T-cell (primary cell): ENCODE measurements around the gene FOXF2. TPM values are rescaled to one million over a fixed set of nuclear protein-coding genes. Genes with fewer than 3 reads are reported as not detected.

Experiments
- ATAC-seq, 4 experiments: fragments of 200-7000 bp in 3 of 4; fragments of 150-1000 bp in 1 of 4; cut with Tn5 transposase; replicated peaks in 1 of 4; 1 replicate in 3 of 4; 2 replicates in 1 of 4; pipeline ENCODE4 v1.10.0; 2021; ENCODE audit warnings: moderate library complexity in 3 of 4, mild to moderate bottlenecking in 2 of 4, moderate number of reproducible peaks in 1 of 4
- CTCF ChIA-PET, 2 donors: fragments of 300-600 bp; sonication (Branson Sonifier 250); formaldehyde crosslinking; loops; one replicate each; lab custom pipeline; 2022; ENCODE audit warnings: antibody characterized with exemption in 2 of 2; lab: Charles Lee
- POLR2A ChIA-PET, 2 donors: fragments of 300-600 bp; sonication (Branson Sonifier 250); formaldehyde crosslinking; loops; one replicate each; lab custom pipeline; 2022; ENCODE audit warnings: antibody characterized with exemption in 2 of 2; lab: Charles Lee
- DNase-seq, 35 experiments: peaks; one replicate each; pipeline versions ENCODE4 v3.0.0 to v3.0.0-alpha.2; 2013 to 2023
- H3K27ac ChIP-seq: one replicate; pipeline ENCODE4 v1.5.1; 2013; ENCODE audit warnings: low read length
- H3K27me3 ChIP-seq, 2 experiments: replicated peaks in 1 of 2; 1 replicate in 1 of 2; 2 replicates in 1 of 2; pipeline versions ENCODE4 v1.6.1 to v1.7.0; 2013; ENCODE audit warnings: low read length in 1 of 2, mixed read lengths in 1 of 2; ENCODE audit not compliant: control insufficient read depth in 2 of 2, insufficient read depth in 2 of 2; ENCODE audit errors: extremely low read depth in 1 of 2
- H3K36me3 ChIP-seq, 2 donors: 1 replicate in 1 of 2; 2 replicates in 1 of 2; pipeline versions ENCODE4 v1.6.1 to v1.7.0; 2013; ENCODE audit warnings: low read length in 1 of 2; ENCODE audit not compliant: control insufficient read depth in 2 of 2, insufficient read depth in 1 of 2; ENCODE audit errors: extremely low read depth in 1 of 2
- H3K4me1 ChIP-seq, 2 experiments: 1 replicate in 1 of 2; 2 replicates in 1 of 2; pipeline versions ENCODE4 v1.6.1 to v1.7.0; 2013; ENCODE audit warnings: low read length in 2 of 2, mixed read lengths in 1 of 2; ENCODE audit not compliant: insufficient read depth in 2 of 2, control insufficient read depth in 1 of 2; ENCODE audit errors: extremely low read depth in 1 of 2
- H3K4me3 ChIP-seq, 2 donors: 1 replicate in 1 of 2; 2 replicates in 1 of 2; pipeline versions ENCODE4 v1.5.1 to v1.7.0; 2013; ENCODE audit warnings: mild to moderate bottlenecking in 2 of 2, low read length in 1 of 2, moderate library complexity in 1 of 2; ENCODE audit not compliant: control insufficient read depth in 1 of 2; ENCODE audit errors: extremely low read depth in 1 of 2
- H3K9me3 ChIP-seq: 2 replicates; pipeline ENCODE4 v1.7.0; 2013
- H3K27ac Mint-ChIP-seq, 2 donors: one replicate each; pipeline ENCODE4 v1.8.0; 2020 to 2021; ENCODE audit warnings: mild to moderate bottlenecking in 2 of 2, mixed read lengths in 2 of 2
- H3K27me3 Mint-ChIP-seq, 2 donors: one replicate each; pipeline ENCODE4 v1.8.0; 2021 to 2022; ENCODE audit warnings: mixed read lengths in 2 of 2
- H3K36me3 Mint-ChIP-seq: one replicate; pipeline ENCODE4 v1.8.0; 2021; ENCODE audit warnings: mixed read lengths
- H3K4me1 Mint-ChIP-seq, 3 donors: one replicate each; pipeline ENCODE4 v1.8.0; 2020 to 2022; ENCODE audit warnings: mixed read lengths in 3 of 3, mild to moderate bottlenecking in 1 of 3
- H3K4me3 Mint-ChIP-seq, 3 donors: one replicate each; pipeline ENCODE4 v1.8.0; 2020 to 2022; ENCODE audit warnings: mild to moderate bottlenecking in 3 of 3, mixed read lengths in 3 of 3, moderate library complexity in 3 of 3
- H3K9me3 Mint-ChIP-seq, 3 donors: one replicate each; pipeline ENCODE4 v1.8.0; 2020 to 2022; ENCODE audit warnings: mixed read lengths in 3 of 3
- WGBS: methylation state at CpG from one replicate; pipeline ENCODE4 v1.1.5; 2013; ENCODE audit warnings: missing lambda C conversion rate; ENCODE audit not compliant: insufficient coverage; 5-methylcytosine and 5-hydroxymethylcytosine counted together
- total RNA-seq, 35 experiments: library from RNA in 6 of 35; stranded (reverse) in 6 of 35; fragments of 120-200 nt in 1 of 35; gene quantifications; one replicate each; pipeline versions ENCODE4 v1.2.1 to v1.2.4 and lab custom pipeline; 2013 to 2026

The FOXF2 gene
- total RNA-seq, 5 donors from 2014 or later (not counting 1 experiment from before 2014, with no cell fraction given): not detected

DNA sequence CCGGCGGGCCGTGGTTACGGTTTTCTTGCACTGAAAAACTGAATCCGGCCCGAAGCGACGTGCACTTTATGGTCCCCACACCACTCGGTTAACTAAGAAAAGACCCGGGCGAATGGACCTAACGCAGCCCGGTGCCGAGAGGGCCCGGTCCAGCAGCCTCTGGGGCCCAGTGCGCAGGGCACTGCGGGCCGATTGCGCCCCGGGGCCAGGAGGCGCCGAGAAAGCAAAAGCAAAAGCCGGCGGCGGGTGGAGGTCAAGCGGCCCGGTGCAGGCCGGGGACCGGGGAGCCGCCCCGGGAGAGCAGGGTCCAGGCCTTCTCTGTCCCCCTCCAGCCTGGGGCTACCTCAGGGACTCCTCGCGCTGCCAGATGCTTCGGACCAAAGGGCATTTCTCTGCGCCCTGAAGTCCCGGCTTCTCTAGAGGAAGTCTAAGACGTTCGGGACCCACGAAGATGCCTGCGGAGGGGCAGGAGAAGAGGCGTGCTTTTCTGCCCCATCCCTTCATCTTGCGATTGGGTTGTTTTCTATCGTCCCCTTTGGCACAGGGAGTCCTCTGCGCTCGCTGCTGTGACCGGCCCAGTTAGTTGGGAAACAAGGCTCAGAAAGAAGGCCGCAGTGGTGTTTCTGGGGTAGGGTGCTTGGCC is 4.4 kb downstream of the FOXF2 start:
- peaks cover 57 to 71% of the 10 kb centered on the region in 2 donors for H3K27me3 Mint-ChIP-seq
- Histone ChIP-seq H3K36me3 (no peaks in the 10 kb centered on the region), H3K4me1 (peaks cover 0 to 24% of the 10 kb centered on the region in 2 experiments), H3K4me3 (no peak overlapping the region), H3K27ac (no peak overlapping the region), H3K9me3 (no peaks in the 10 kb centered on the region), H3K27me3 (peaks cover 6 to 70% of the 10 kb centered on the region in 2 experiments)
- WGBS: 6% methylated on average over 46 of the region's 47 CpGs
- H3K4me3 Mint-ChIP-seq: peak overlapping the region in 1 of 3 donors; percentile 46
- no peaks in the 10 kb centered on the region for H3K9me3 Mint-ChIP-seq
- no peaks in the 10 kb centered on the region for H3K36me3 Mint-ChIP-seq
- ChIA-PET CTCF (interaction anchor here in 1 of 2 donors (0.7 kb wide), 1 partner anchor 1199 kb away, joined by 3 read pairs; no protein-coding TSS in a partner anchor), POLR2A (no interaction called here)
- DNase-seq (no peak), ATAC-seq (no peak)
- no peak overlapping the region for H3K27ac Mint-ChIP-seq
- H3K4me1 Mint-ChIP-seq: peaks cover 9 to 30% (median 17%) of the 10 kb centered on the region in 3 donors

DNA sequence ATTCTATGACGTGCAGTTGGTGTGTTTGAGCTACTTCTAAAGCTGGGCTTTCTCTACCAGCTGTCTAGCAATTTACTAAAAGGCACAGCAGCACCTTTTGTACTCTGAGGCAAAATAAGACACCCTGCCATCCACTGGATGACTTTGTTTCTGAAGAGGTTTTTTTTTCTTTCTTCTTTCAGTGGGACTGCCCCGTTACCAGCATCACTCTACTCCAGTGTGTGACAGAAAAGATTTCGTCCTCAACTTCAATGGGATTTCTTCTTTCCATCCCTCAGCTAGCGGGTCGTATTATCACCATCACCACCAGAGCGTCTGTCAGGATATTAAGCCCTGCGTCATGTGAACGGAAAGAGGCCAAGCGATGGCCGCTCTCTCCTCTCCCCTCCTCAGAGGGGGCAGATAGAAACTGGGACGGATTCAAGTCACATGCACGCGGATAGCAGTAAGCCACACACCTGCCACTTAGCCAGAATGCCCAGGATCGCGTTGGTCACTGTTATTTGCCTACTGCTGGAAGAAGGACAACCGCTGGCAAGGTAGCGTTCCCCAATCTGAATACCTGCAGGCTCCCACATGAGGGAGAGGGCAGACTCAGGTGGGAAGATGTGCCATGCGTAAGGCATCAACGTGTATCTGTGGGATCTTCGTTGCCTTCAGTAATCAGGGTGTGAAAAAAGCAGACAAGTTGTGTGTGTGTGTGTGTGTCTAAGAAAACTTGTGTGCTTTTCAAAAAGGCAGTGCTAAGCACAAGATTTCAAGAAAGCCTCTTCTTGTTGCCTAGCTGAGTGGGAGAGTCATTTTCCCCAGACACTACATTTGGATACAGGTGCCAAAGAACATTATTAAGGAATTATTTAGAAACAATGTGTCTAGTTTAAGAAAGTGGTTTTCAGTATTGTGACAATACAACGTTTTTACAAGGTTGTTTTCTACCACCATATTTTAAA is 5.4 kb downstream of the FOXF2 start:
- H3K4me3 ChIP-seq: no peak overlapping the region
- Mint-ChIP-seq H3K27ac (no peak overlapping the region), H3K36me3 (no peaks in the 10 kb centered on the region), H3K4me1 (peaks cover 5 to 26% (median 13%) of the 10 kb centered on the region in 3 donors), H3K4me3 (peak overlapping the region in 1 of 3 donors; percentile 15), H3K9me3 (no peaks in the 10 kb centered on the region), H3K27me3 (peaks cover 58 to 73% of the 10 kb centered on the region in 2 donors)
- WGBS: 47% methylated on average over 15 of the region's 21 CpGs
- ChIA-PET POLR2A (no interaction called here), CTCF (interaction anchor here in 1 of 2 donors (0.7 to 0.9 kb wide), 2 partner anchors 804 to 1200 kb away, joined by 3 to 4 read pairs; no protein-coding TSS in a partner anchor)
- H3K4me1 ChIP-seq: peaks cover 0 to 19% of the 10 kb centered on the region in 2 experiments
- peaks cover 6 to 68% of the 10 kb centered on the region in 2 experiments for H3K27me3 ChIP-seq
- no peaks in the 10 kb centered on the region for H3K36me3 ChIP-seq
- no peaks in the 10 kb centered on the region for H3K9me3 ChIP-seq
- no peak for DNase-seq
- ATAC-seq: no peak
- no peak overlapping the region for H3K27ac ChIP-seq

DNA sequence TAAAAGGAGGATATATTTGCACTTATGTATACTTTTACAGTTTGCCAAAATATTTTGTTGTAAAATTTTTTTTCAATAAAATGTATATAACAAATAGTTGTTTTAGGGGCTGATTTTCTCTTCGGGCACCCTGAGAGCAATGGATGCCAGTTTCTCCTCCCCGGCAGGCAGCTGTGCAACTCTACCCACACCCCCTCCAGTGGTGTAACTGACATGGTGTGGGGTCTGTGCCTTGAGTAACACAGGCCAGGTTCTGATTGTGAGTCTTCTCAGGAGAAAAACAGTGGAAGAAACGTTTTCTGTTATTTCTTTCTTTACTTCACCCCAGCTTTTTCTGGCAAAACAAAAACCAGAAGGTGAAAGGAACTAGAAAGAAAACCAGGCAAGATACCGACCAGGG is 6.1 kb downstream of the FOXF2 start:
- Mint-ChIP-seq H3K4me3 (no peak overlapping the region), H3K36me3 (no peaks in the 10 kb centered on the region), H3K27ac (no peak overlapping the region), H3K4me1 (peaks cover 5 to 23% (median 10%) of the 10 kb centered on the region in 3 donors), H3K9me3 (no peaks in the 10 kb centered on the region), H3K27me3 (peaks cover 54 to 70% of the 10 kb centered on the region in 2 donors)
- Histone ChIP-seq H3K4me1 (peaks cover 0 to 15% of the 10 kb centered on the region in 2 experiments), H3K27me3 (peaks cover 6 to 71% of the 10 kb centered on the region in 2 experiments), H3K36me3 (no peaks in the 10 kb centered on the region), H3K27ac (no peak overlapping the region), H3K4me3 (no peak overlapping the region), H3K9me3 (no peaks in the 10 kb centered on the region)
- ATAC-seq (no peak), DNase-seq (no peak)
- POLR2A ChIA-PET: no interaction called here
- CTCF ChIA-PET: interaction anchor here in 1 of 2 donors (0.9 kb wide), 1 partner anchor 805 kb away, joined by 4 read pairs; no protein-coding TSS in a partner anchor
- WGBS: 38% methylated on average over 1 of the region's 4 CpGs

DNA sequence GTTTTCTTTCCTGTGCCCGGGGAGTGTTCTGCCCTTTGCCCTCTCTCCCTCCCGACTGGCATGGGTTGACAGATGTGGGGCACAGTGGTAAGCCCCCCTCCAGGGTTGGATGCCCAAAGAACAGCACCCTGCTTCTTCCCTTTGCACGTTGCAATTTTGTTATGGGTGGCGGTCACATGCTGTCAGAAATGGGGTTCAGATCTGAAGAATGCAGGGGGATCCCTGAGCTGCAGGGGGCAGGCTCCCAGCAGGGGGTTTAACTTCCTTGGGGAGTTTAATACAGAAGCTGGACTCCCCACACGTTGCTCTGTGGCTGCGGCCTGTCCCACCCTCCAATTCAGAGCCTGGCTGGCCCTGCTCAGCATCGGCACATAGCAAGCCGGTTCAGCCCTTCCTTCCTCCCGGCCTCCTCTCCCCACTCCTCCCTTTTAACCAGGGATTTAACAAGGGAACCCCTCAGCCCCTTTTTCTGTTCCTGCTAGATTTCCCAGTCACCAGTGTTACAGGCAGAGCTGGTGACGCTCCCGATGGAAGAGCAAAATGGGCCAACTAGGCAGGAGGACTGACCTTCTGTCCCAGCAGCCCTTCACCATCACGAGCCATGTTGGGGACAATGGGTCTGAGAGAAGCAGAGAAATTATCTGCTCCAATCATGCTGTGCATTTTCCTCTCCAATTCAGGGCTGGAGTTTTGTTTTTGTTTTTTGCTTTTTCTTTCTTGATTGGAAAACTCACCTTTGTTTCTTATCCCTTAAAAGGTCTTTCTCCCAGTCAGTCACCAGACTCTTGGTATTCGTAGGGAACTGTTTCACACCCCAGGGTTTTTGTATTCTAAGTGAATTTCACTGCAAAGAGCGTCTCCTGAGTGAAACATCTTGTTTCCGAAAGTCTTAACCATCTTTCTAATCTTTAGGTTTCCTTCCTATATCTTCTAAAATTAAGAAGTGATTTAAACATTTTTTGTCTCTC is 6.8 kb downstream of the FOXF2 start:
- peaks cover 5 to 22% (median 10%) of the 10 kb centered on the region in 3 donors for H3K4me1 Mint-ChIP-seq
- POLR2A ChIA-PET: no interaction called here
- H3K27ac ChIP-seq: no peak overlapping the region
- WGBS: 34% methylated on average over 8 of the region's 15 CpGs
- DNase-seq (no peak), ATAC-seq (no peak)
- H3K9me3 ChIP-seq: no peaks in the 10 kb centered on the region
- peaks cover 6 to 71% of the 10 kb centered on the region in 2 experiments for H3K27me3 ChIP-seq
- H3K4me3 Mint-ChIP-seq: no peak overlapping the region
- no peaks in the 10 kb centered on the region for H3K36me3 Mint-ChIP-seq
- H3K4me1 ChIP-seq: peaks cover 0 to 12% of the 10 kb centered on the region in 2 experiments
- H3K9me3 Mint-ChIP-seq: no peaks in the 10 kb centered on the region
- H3K27me3 Mint-ChIP-seq: peaks cover 53 to 67% of the 10 kb centered on the region in 2 donors
- H3K4me3 ChIP-seq: no peak overlapping the region
- no peaks in the 10 kb centered on the region for H3K36me3 ChIP-seq
- H3K27ac Mint-ChIP-seq: peak overlapping the region in 1 of 2 donors; percentile 39
- CTCF ChIA-PET: interaction anchor here (0.5 to 2.3 kb wide), 11 partner anchors 10 to 1208 kb away, joined by 3 to 25 read pairs (median 3); no protein-coding TSS in a partner anchor

DNA sequence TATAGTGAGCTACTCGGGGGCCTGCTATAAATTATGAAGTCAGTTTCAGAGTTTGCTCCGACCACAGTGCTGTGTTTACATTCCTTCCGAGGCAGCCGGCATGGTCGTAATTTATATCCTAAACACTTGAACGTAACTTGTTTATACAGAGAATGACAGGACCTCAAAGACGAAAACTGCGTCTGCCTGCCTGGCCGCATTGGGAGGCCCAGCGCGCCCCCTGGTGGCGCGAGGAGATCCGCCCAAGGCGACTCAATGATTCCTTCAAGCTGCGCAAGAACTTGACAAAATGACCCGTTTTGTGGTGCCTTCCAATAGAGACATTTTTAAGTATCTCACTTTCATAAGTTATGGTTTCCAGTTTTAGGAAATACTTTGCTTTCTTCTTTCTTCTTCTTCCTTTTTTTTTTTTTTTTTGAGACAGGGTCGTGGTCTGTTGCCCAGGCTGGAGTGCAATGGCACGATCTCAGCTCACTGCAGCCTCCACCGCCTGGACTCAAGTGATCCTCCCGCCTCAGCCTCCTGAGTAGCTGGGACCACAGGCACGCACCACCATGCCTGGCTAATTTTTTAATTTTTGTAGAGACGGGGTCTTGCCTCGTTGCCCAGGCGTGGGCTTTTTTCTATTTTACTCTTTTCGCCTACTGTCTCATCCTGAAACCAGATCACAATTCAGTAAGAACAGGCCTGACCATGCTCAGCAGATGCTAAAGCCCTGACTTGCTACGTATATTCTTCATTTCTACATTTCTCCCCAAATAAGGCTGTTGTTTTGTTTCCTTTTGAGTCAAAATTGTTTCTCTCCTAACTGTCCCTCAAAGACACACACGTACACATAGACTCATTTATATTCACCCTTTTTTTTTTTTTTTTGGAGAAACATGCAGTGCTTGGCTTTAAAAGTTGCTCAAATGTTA is 7.8 kb downstream of the FOXF2 start:
- no peaks in the 10 kb centered on the region for H3K36me3 ChIP-seq
- WGBS: 38% methylated on average over 17 of the region's 28 CpGs
- ChIA-PET POLR2A (no interaction called here), CTCF (interaction anchor here (0.6 to 2.3 kb wide), 14 partner anchors 9 to 1209 kb away, joined by 3 to 25 read pairs (median 3); no protein-coding TSS in a partner anchor)
- peak; percentile 29 to 68 (median 62) for ATAC-seq
- no peak overlapping the region for H3K27ac ChIP-seq
- Mint-ChIP-seq H3K4me3 (no peak overlapping the region), H3K9me3 (no peaks in the 10 kb centered on the region), H3K27me3 (peaks cover 45 to 58% of the 10 kb centered on the region in 2 donors), H3K36me3 (no peaks in the 10 kb centered on the region), H3K4me1 (peaks cover 5 to 15% (median 7%) of the 10 kb centered on the region in 3 donors), H3K27ac (no peak overlapping the region)
- DNase-seq: peak; percentile 28 to 80 (median 60)
- peaks cover 0 to 12% of the 10 kb centered on the region in 2 experiments for H3K4me1 ChIP-seq
- H3K9me3 ChIP-seq: no peaks in the 10 kb centered on the region
- H3K4me3 ChIP-seq: no peak overlapping the region
- H3K27me3 ChIP-seq: peaks cover 6 to 66% of the 10 kb centered on the region in 2 experiments
